GM15510 (cell line): ENCODE measurements around the gene NLRP1.

ENCODE experiments used
- POLR2A ChIP-seq: IDR thresholded peaks from 3 replicates; pipeline ENCODE4 v1.6.1; 2011; ENCODE audit warnings: borderline replicate concordance; ENCODE audit not compliant: insufficient read length; ENCODE audit errors: extremely low read depth

NLRP1 gene

GRCh38 chr17:5600041-5600440 lies 15.7 kb upstream of the NLRP1 start:
- TF ChIP-seq POLR2A: no peak

- TF ChIP-seq POLR2A: no peak
Observed at GRCh38 chr17:5598457-5598856, 14.1 kb upstream of the NLRP1 start.

- no peak for TF ChIP-seq POLR2A
Observed at GRCh38 chr17:5596421-5596820, 12.1 kb upstream of the NLRP1 start.

- TF ChIP-seq POLR2A: no peak
Observed at GRCh38 chr17:5595831-5596230, 11.5 kb upstream of the NLRP1 start.

- TF ChIP-seq POLR2A: no peak
Observed at GRCh38 chr17:5592382-5592781, 8.1 kb upstream of the NLRP1 start.

- TF ChIP-seq POLR2A: no peak
Observed at GRCh38 chr17:5591966-5592365, 7.7 kb upstream of the NLRP1 start.

- no peak for TF ChIP-seq POLR2A
Observed at GRCh38 chr17:5588584-5588983, 4.3 kb upstream of the NLRP1 start.

GRCh38 chr17:5587438-5588032 lies 3.2 kb upstream of the NLRP1 start:
- no peak for TF ChIP-seq POLR2A

GRCh38 chr17:5585836-5586521 lies 1.7 kb upstream of the NLRP1 start:
- TF ChIP-seq POLR2A: no peak

GRCh38 chr17:5585287-5585794 lies 1.0 kb upstream of the NLRP1 start:
- no peak for TF ChIP-seq POLR2A

- TF ChIP-seq POLR2A: no peak
Observed at GRCh38 chr17:5583426-5584382, 605 bp downstream of the NLRP1 start.

GRCh38 chr17:5582209-5583185 lies 1.8 kb downstream of the NLRP1 start:
- no peak for TF ChIP-seq POLR2A

GRCh38 chr17:5581655-5582054 lies 2.7 kb downstream of the NLRP1 start:
- TF ChIP-seq POLR2A: no peak

- no peak for TF ChIP-seq POLR2A
Observed at GRCh38 chr17:5580969-5581368, 3.3 kb downstream of the NLRP1 start.
